HL-60 (cell line): ENCODE data around the gene CCL27.

Source experiments
- DNase-seq, 2 experiments: peaks; one replicate each; pipeline ENCODE4 v3.0.0-alpha.2; 2010 to 2020; ENCODE audit warnings: low read depth in 1 of 2, low spot score in 1 of 2
- H3K27ac ChIP-seq: fragments of 250-450 bp; sonication (Bioruptor Pico); replicated peaks from 2 replicates; pipeline ENCODE4 v1.5.1; 2020; ENCODE audit warnings: mild to moderate bottlenecking, moderate library complexity
- H3K27me3 ChIP-seq: fragments of 250-450 bp; sonication (Bioruptor Pico); 2 replicates; pipeline ENCODE4 v1.5.1; 2021; ENCODE audit warnings: mild to moderate bottlenecking, moderate library complexity; ENCODE audit not compliant: insufficient read depth, poor library complexity, severe bottlenecking
- H3K4me3 ChIP-seq: replicated peaks from 2 replicates; pipeline ENCODE4 v1.5.1; 2011; ENCODE audit warnings: mild to moderate bottlenecking, control low read depth, low read length; ENCODE audit not compliant: insufficient read depth
- GABPA ChIP-seq: IDR thresholded peaks from 2 replicates; pipeline ENCODE4 v1.6.1; 2012; ENCODE audit warnings: low read depth
- POLR2AphosphoS5 ChIP-seq: IDR thresholded peaks from 2 replicates; pipeline ENCODE4 v1.6.1; 2012; ENCODE audit warnings: low read depth
- SPI1 ChIP-seq: IDR thresholded peaks from 2 replicates; pipeline ENCODE4 v1.6.1; 2012; ENCODE audit warnings: low read depth, mild to moderate bottlenecking, borderline replicate concordance
- TF ChIP-seq, protein P1 (sequence below): IDR thresholded peaks from one replicate; pipeline ENCODE4 v1.5.1; 2011; ENCODE audit warnings: low read length, control low read depth, inconsistent platforms; ENCODE audit not compliant: insufficient read depth
- TF ChIP-seq, protein P2 (sequence below): IDR thresholded peaks from 2 replicates; pipeline ENCODE4 v1.6.1; 2012; ENCODE audit warnings: low read depth; ENCODE audit not compliant: insufficient replicate concordance

Gene CCL27

DNA sequence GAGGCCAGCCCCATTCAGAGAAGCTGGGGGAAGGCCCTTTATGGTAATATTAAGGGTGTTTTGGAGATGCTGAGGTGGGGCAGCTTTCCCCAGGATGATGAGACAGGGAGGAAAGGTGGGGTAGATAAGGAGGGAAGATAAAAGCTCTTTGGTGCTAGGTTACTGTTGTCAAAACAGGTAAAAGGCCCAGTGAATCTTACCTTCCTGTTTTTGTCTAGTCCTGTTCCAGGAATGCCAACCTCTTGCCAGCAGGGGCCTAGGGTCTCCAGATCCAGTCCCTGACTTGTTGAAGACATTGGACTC is 797 bp upstream of the CCL27 start:
- H3K27me3 ChIP-seq, result no peaks in the 10 kb centered on the region
- DNase-seq, result no peak
- H3K4me3 ChIP-seq, result no peak overlapping the region
- TF ChIP-seq GABPA (no peak), POLR2AphosphoS5 (no peak), SPI1 (no peak)
- TF ChIP-seq, protein P1, sequence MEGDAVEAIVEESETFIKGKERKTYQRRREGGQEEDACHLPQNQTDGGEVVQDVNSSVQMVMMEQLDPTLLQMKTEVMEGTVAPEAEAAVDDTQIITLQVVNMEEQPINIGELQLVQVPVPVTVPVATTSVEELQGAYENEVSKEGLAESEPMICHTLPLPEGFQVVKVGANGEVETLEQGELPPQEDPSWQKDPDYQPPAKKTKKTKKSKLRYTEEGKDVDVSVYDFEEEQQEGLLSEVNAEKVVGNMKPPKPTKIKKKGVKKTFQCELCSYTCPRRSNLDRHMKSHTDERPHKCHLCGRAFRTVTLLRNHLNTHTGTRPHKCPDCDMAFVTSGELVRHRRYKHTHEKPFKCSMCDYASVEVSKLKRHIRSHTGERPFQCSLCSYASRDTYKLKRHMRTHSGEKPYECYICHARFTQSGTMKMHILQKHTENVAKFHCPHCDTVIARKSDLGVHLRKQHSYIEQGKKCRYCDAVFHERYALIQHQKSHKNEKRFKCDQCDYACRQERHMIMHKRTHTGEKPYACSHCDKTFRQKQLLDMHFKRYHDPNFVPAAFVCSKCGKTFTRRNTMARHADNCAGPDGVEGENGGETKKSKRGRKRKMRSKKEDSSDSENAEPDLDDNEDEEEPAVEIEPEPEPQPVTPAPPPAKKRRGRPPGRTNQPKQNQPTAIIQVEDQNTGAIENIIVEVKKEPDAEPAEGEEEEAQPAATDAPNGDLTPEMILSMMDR, result no peak
- TF ChIP-seq, protein P2, sequence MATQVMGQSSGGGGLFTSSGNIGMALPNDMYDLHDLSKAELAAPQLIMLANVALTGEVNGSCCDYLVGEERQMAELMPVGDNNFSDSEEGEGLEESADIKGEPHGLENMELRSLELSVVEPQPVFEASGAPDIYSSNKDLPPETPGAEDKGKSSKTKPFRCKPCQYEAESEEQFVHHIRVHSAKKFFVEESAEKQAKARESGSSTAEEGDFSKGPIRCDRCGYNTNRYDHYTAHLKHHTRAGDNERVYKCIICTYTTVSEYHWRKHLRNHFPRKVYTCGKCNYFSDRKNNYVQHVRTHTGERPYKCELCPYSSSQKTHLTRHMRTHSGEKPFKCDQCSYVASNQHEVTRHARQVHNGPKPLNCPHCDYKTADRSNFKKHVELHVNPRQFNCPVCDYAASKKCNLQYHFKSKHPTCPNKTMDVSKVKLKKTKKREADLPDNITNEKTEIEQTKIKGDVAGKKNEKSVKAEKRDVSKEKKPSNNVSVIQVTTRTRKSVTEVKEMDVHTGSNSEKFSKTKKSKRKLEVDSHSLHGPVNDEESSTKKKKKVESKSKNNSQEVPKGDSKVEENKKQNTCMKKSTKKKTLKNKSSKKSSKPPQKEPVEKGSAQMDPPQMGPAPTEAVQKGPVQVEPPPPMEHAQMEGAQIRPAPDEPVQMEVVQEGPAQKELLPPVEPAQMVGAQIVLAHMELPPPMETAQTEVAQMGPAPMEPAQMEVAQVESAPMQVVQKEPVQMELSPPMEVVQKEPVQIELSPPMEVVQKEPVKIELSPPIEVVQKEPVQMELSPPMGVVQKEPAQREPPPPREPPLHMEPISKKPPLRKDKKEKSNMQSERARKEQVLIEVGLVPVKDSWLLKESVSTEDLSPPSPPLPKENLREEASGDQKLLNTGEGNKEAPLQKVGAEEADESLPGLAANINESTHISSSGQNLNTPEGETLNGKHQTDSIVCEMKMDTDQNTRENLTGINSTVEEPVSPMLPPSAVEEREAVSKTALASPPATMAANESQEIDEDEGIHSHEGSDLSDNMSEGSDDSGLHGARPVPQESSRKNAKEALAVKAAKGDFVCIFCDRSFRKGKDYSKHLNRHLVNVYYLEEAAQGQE, result no peak
- H3K27ac ChIP-seq, result no peak overlapping the region

DNA sequence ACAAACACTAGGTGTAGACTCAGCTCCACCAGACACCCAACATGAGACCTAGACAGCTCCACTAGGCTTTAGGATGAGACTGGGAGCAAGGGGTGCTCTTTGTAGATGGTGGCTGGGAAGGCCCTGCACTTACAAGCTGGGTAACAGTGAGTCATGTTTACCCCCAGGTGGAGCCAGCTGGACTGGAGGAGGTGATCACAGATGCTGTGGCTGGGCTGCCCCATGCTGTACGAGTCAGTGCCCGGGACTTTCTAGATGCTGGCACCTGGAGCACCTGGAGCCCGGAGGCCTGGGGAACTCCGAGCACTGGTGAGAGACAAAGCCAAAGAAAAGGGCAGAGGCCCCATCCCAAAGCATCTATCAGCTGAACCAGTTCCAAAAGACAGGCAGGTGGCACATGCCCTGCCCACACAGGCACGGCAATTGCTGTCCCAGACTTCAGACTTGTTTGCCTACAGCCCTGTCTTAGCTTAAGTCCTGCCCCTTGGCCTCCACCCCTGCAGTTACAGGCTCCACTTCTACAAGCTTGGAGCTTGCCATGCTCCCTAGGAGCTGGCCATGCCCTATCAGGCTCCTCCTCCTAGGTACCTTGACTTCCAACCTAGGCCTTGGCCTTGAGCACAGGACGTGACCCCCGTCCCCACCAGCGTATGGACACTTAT is 2.7 kb downstream of the CCL27 start:
- DNase-seq, result no peak
- TF ChIP-seq POLR2AphosphoS5, result no peak
- TF ChIP-seq, protein P1, result no peak
- no peak for TF ChIP-seq GABPA
- TF ChIP-seq, protein P2, result no peak
- TF ChIP-seq SPI1, result no peak
- H3K27ac ChIP-seq, result no peak overlapping the region
- no peak overlapping the region for H3K4me3 ChIP-seq
- H3K27me3 ChIP-seq, result no peaks in the 10 kb centered on the region

DNA sequence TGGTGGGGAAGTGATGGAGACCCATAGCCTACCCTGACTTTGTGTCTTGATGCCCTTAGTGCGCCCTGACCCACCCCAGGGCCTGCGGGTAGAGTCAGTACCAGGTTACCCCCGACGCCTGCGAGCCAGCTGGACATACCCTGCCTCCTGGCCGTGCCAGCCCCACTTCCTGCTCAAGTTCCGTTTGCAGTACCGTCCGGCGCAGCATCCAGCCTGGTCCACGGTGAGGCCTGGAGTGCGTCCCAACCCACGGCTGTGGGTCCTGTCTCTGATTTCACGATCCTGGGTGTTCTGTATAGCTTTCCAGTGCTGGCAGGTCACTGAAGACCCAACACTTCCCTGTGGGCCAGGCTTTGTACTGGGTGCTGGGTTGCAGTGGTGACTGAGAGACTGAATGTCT is 4.0 kb downstream of the CCL27 start:
- Histone ChIP-seq H3K4me3 (no peak overlapping the region), H3K27me3 (no peaks in the 10 kb centered on the region), H3K27ac (no peak overlapping the region)
- TF ChIP-seq, protein P2, result no peak
- TF ChIP-seq SPI1, result no peak
- TF ChIP-seq POLR2AphosphoS5, result no peak
- no peak for TF ChIP-seq GABPA
- TF ChIP-seq, protein P1, result no peak
- no peak for DNase-seq
